NCI-H2107 (cell line): ENCODE data around the gene ANXA5.
"Not testable (repeated sequence)": the region's sequence is repeated elsewhere in the genome, so short reads cannot be mapped to it uniquely, and the experiment has no call there.

Experiments used
- DNase-seq: peaks from one replicate; lab custom pipeline; 2025; lab: John Stamatoyannopoulos, UW

Gene ANXA5

GRCh38 chr4:121696581-121697461, at the start of gene ANXA5:
ANXA5 (minus strand) TSS chr4:121696980; CDS start chr4:121696589, 391 bp downstream.
- peak; percentile 49 for DNase-seq

DNA sequence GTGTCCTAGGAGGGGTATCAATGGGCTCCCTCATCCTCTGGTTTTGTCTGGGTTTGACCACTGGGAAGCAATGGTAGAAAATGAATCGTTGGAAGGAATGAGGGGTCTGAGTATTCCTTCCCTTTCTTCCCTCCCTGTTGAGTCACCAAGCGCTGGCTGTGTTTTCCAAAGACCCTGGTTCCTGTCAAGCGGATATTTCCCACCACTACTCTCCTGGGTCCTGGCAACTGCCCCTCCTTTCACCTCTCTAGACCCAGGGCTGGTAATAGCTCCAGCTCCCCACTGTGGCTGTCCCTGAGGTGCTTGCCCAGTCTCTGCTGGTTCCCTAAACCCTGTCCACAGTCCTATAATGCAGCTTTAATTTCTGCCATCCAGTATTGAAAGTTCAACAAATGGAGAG, 46.0 kb upstream of the ANXA5 start:
- DNase-seq = no peak

- no peak for DNase-seq
These were observed 45.0 kb upstream of the ANXA5 start for GRCh38 chr4:121741751-121742150.

GRCh38 chr4:121740796-121741409, 44.1 kb upstream of the ANXA5 start:
- no peak for DNase-seq

DNA sequence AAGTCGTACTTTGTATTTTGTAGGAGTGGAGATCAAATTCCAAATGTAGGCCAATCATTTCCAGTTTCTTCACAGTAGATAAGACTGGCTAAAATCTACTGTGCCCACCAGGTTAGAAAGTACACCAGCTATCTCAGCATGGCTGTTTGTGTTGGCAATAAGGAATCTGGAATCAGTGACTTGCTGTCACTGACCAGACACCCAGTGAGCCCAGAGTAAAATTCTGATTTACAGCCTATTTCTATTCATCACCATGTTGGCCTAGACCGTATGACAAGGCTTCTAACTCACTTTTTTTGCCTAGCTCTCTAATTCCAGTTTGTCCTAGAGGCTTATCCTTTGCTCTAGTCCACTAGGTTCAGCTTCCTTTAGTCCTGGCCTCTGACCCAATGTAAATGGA, 42.8 kb upstream of the ANXA5 start:
- DNase-seq = no peak

GRCh38 chr4:121738780-121739535, 42.2 kb upstream of the ANXA5 start:
- DNase-seq = no peak

- DNase-seq = no peak
These were observed 41.2 kb upstream of the ANXA5 start for GRCh38 chr4:121737846-121738554.

GRCh38 chr4:121736735-121737351, 40.1 kb upstream of the ANXA5 start:
- no peak for DNase-seq

DNA sequence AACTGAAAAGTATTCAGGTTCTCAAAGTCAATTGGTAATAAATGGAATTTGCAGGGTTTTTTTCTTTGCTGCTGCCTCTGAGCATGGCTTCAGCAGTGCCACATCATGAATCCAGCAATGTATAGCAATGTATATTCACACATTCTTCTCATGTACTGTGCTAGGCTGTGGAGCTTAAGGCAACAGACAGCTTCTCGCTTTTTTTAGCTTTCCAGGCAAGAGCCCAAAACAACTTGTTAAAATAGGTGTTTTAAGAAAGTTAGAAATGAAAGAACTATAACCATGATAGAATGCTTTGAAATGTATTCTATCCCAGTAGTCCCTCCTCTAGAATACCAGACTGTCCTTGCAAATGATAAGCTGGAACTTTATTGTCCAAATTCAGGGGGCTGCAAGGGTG, 37.8 kb upstream of the ANXA5 start:
- no peak for DNase-seq

- DNase-seq = no peak
These were observed 37.2 kb upstream of the ANXA5 start for GRCh38 chr4:121733942-121734341.

DNA sequence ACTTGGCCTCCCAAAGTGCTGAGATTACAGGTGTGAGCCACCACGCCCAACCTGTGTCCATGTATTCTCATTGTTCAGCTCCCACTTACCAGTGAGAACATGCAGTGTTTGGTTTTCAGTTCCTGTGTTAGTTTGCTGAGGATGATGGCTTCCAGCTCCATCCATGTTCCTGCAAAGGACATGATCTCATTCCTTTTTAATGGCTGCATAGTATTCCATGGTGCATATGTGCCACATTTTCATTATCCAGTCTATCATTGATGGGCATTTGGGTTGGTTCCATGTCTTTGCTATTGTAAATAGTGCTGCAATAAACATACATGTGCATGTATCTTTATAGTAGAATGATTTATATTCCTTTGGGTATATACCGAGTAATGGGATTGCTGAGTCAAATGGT, 33.0 kb upstream of the ANXA5 start:
- not testable (repeated sequence) for DNase-seq

DNA sequence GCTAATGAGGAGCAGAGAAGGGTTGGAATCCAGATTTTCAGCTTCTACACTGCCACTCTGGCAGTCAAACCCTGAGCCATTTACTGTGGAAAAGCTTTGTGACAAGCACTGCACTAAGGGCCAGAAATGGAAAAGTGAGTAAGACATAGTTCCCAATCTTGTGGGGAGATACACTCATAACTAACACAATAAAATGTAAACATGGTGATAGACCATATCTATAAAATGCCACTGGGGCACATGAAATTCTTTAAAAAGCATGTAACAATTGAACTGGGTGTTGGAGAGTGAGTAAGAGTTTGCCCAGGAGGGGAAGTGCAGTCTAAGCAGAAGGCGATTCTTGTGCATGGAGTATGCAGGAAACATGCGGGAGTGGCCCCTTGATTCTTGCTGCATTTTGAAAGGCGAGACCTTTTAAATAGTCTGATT, 32.0 kb upstream of the ANXA5 start:
- DNase-seq = no peak

DNA sequence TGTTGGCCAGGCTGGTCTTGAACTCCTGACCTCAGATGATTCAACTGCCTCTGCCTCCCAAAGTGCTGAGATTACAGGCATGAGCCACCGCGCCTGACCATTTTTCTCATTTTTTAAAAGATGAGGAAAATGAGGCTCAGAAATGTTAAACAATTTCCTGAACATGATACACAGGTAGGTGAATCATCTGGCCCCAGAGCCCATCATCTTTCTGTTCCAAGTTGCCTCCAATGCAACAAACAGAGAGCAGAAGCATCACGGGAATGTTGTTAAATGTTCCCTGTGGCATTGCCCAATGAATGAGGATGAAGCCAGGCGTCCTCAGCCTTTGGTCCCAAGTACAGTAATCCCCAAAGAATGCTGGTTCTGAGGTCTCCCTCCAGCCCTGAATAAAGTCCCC, 31.3 kb upstream of the ANXA5 start:
- no peak for DNase-seq

DNA sequence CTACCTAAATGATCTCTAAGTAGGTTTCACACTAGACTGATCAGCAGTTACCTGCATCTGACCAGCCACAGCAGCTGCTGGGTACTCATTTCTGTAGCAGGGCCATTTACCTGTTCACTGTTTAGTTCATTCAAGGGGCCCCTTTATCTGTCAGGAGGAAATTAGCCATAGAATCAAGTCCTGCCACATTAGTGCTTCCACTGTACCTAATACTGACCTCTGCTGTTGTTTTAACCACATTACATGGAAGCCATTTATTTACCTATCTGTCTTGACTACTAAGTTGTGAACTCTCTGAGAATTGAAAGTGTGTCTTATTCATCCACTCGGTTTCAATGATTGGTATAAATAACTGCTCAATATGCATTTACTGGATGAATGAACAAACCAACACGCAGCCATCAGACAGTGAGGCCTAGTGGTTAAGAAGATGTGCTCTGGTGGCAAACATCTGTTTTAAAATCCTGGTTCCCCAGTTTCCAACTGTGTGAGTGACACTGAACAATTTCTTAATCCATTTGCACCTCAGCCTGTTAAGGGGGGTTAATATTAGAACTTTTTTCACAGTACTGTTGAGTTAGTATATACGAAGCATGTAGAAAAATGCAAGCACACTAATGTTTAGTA, 30.0 kb upstream of the ANXA5 start:
- no peak for DNase-seq

DNA sequence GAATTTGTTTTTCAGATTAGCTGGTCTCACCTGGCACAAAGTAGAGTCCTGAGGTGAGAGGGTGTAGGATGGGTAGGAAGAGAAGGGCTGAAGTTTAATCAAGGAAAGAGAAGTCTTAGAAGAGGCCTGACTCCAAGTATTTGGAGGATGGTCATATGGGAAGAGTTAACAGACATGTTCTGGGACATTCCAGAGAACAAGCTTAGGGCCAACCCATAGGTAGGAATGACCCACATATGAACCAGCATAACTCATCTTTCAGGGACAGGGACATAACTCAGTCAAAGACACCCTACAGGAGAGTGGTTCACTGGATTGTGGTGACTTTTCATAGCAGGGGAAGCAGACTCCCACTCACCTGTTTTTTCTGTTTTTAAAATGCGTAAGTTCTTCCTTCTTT, 27.9 kb upstream of the ANXA5 start:
- no peak for DNase-seq

DNA sequence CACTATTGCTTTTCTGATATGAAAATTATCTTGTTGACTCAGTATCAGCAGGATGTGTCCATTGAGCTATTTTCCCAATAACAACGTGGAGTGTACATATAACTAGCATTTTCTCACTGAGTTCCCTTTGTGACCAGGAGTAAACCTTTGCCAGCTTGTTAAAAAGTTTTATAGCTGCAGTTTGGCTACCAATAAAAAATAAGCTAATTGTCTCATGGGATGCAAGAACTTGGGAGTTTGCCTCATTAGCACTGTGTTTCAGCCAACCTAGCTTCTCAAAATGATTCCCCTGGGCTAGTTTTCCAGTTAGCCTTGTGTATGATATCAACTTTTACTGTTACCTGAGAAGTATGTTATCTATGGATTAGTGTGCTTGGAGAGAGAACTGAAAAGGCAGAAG, 24.9 kb upstream of the ANXA5 start:
- DNase-seq = no peak

GRCh38 chr4:121720109-121720508, 23.3 kb upstream of the ANXA5 start:
- DNase-seq = no peak

DNA sequence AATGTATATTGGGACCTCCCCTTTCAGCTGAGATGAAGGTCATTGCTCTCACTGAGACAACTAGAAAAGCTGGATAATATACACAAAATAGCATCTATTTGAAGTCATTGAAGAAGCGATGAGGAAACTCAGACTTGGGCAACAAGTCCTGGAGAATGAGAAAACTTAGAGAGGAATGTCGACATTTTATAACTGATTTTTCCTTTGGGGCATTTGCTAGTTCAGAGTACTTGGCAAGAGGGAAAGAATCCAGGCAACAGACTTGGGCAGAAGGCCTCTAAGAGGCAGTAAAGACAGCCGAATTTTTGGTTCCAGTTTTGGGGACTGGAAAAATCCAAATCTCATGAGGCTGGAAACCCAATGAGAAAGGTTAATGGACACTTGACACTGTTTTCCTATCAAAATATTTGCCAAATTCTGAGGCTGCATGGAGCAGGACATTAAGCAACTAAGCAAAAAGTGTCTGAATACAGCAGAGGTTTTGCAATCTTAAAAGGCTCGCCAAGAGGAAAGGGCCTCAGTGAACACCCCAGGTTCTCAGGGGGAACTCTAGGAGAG, 21.0 kb upstream of the ANXA5 start:
- no peak for DNase-seq

- DNase-seq = no peak
These were observed 17.8 kb upstream of the ANXA5 start for GRCh38 chr4:121714548-121714947.

DNA sequence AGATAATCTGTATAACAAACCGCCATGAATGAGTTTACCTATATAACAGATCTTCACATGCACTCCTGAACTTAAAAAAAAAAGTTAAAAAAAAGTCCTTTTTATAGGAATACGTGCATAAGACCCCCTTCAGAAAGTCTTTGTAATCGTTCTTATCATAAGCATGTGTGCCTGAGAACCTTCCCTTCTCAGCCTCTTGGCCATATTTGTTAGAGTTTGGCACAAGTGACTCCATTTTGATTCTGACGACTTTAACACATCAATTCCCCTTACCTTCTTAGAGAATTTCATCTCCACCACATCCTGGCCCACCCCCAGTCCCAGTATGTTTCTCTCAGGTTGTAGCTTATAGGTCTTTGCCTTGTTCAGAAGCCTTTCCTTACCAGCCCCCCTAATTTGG, 16.0 kb upstream of the ANXA5 start:
- DNase-seq = no peak
